GM23248 (cell line): Measurements from ENCODE around the gene ELMO3.

ENCODE experiments used
- EZH2 ChIP-seq: fragments of 200-600 bp; sonication (generic); IDR thresholded peaks from 2 replicates; pipeline ENCODE4 v1.6.1; 2018; ENCODE audit warnings: antibody characterized with exemption, mild to moderate bottlenecking; ENCODE audit not compliant: insufficient read depth, poor library complexity, severe bottlenecking
- EZH2phosphoT487 ChIP-seq: fragments of 200-600 bp; sonication (generic); IDR thresholded peaks from 2 replicates; pipeline ENCODE4 v1.6.1; 2018; ENCODE audit warnings: antibody characterized with exemption, moderate library complexity, mild to moderate bottlenecking, low read depth; ENCODE audit not compliant: insufficient read depth

- TF ChIP-seq EZH2phosphoT487 (no peak), EZH2 (no peak)
These were observed 49.7 kb downstream of the ELMO3 start, which contains the start of gene SLC9A5 for GRCh38 chr16:67248401-67249177.
